ENCODE data around the gene TEAD1.

TEAD1 gene

GRCh38 chr11:12962306-12962705 is 288.1 kb downstream of the TEAD1 start:
- FAIRE-seq, result no peak
- no peak for TF ChIP-seq CTCF (IDR thresholded peaks at IDR 0.05; ENCODE audit: insufficient read depth, missing control alignments)
- no peak for DNase-seq (ENCODE audit: insufficient read length, low spot score)

GRCh38 chr11:12963051-12963450 is 288.8 kb downstream of the TEAD1 start:
- DNase-seq (ENCODE audit: insufficient read length, low spot score) (peak; percentile 23), FAIRE-seq (no peak)
- TF ChIP-seq CTCF (IDR thresholded peaks at IDR 0.05; ENCODE audit: insufficient read depth, missing control alignments), result no peak

GRCh38 chr11:12963792-12964536 is 289.7 kb downstream of the TEAD1 start:
- FAIRE-seq (no peak), DNase-seq (ENCODE audit: insufficient read length, low spot score) (peak; percentile 68)
- TF ChIP-seq CTCF (IDR thresholded peaks at IDR 0.05; ENCODE audit: insufficient read depth, missing control alignments), result peak; percentile 91

GRCh38 chr11:12964650-12965049 is 290.4 kb downstream of the TEAD1 start:
- DNase-seq (ENCODE audit: insufficient read length, low spot score) (no peak), FAIRE-seq (no peak)
- no peak for TF ChIP-seq CTCF (IDR thresholded peaks at IDR 0.05; ENCODE audit: insufficient read depth, missing control alignments)

- FAIRE-seq, result no peak
- TF ChIP-seq CTCF (IDR thresholded peaks at IDR 0.05; ENCODE audit: insufficient read depth, missing control alignments), result no peak
- DNase-seq (ENCODE audit: insufficient read length, low spot score), result no peak
Observed at GRCh38 chr11:12966002-12966401, 291.8 kb downstream of the TEAD1 start.

GRCh38 chr11:12968101-12968500 is 293.9 kb downstream of the TEAD1 start:
- no peak for TF ChIP-seq CTCF (IDR thresholded peaks at IDR 0.05; ENCODE audit: insufficient read depth, missing control alignments)
- DNase-seq (ENCODE audit: insufficient read length, low spot score) (no peak), FAIRE-seq (no peak)

GRCh38 chr11:12968826-12969225 is 294.6 kb downstream of the TEAD1 start:
- no peak for TF ChIP-seq CTCF (IDR thresholded peaks at IDR 0.05; ENCODE audit: insufficient read depth, missing control alignments)
- FAIRE-seq, result no peak
- DNase-seq (ENCODE audit: insufficient read length, low spot score), result no peak
